Measurements from ENCODE around the gene SLC15A1. TPM values are rescaled to one million over a fixed set of nuclear protein-coding genes. Genes with fewer than 3 reads are reported as not detected.
"Not testable (repeated sequence)": the region's sequence is repeated elsewhere in the genome, so short reads cannot be mapped to it uniquely, and the experiment has no call there.

SLC15A1 gene
- total RNA-seq, 1 experiment from 2014 or later: 2.6 TPM

DNA sequence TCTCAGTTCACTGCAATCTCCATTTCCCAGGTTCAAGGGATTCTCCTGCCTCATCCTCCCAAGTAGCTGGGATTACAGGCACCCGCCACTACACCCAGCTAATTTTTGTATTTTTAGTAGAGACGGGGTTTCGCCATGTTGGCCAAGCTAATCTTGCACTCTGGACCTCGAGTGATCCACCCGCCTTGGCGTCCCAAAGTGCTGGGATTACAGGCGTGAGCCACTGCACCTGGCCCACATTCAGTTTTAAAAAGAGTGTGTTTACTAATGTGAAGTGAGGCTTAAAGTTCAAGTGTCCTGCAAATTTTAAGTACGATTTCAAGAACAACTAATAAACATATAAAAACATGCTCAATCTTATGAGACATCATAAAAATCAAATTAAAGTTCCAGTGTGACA lies 114.1 kb downstream of the SLC15A1 start:
- H4K20me1 ChIP-seq (ENCODE audit: insufficient read depth); H3K79me2 ChIP-seq (ENCODE audit: insufficient read depth, low read length); DNase-seq (ENCODE audit: low read depth, low spot score); H3K27ac ChIP-seq (ENCODE audit: low read depth, low read length); H3K9me2 ChIP-seq (ENCODE audit: insufficient read depth); H3K4me1 ChIP-seq (ENCODE audit: control insufficient read depth in 1 of 2, insufficient read depth in 2 of 2, low read length in 2 of 2); H3K36me3 ChIP-seq (ENCODE audit: control insufficient read depth in 1 of 2, insufficient read depth in 2 of 2, low read length in 2 of 2); intact Hi-C loops (cut with micrococcal nuclease); H3K27me3 ChIP-seq (ENCODE audit: insufficient read depth, low read length); RAD21 ChIA-PET (ENCODE audit: low non-redundant PET in 1 of 2, low total read pairs in 2 of 2, uncharacterized antibody in 2 of 2, unreplicated experiment in 2 of 2); POLR2A ChIA-PET; H2AFZ ChIP-seq (ENCODE audit: low read depth, low read length, poor library complexity, severe bottlenecking); H3K4me3 ChIP-seq (replicated peaks in 1 of 2; ENCODE audit: low read depth in 1 of 2, low read length in 2 of 2); H3K4me2 ChIP-seq (ENCODE audit: low read length); H3K9me3 ChIP-seq (ENCODE audit: control insufficient read depth in 1 of 2, insufficient read depth in 1 of 2, low read depth in 1 of 2, low read length in 2 of 2); CTCF ChIA-PET; H3K9ac ChIP-seq (ENCODE audit: low read length); BruUV-seq (replicated peaks); ATAC-seq: not testable (repeated sequence)

Other genes with a start within 250 kb of the SLC15A1 start
- 137 TPM for gene STK24, start 175.6 kb downstream of the SLC15A1 start, total RNA-seq (2021; ENCODE audit: unreplicated experiment)
- 58.8 TPM for gene DOCK9, start 225.4 kb upstream of the SLC15A1 start, total RNA-seq (2021; ENCODE audit: unreplicated experiment)

All from HCT116 (cell line).